Measurements from ENCODE around the gene TOP3A.

Gene TOP3A

GRCh38 chr17:18229771-18230170 lies 85.0 kb downstream of the TOP3A start:
- Histone ChIP-seq H3K4me3 (ENCODE audit: low read depth, low read length) (no peak overlapping the region), H3K4me1 (ENCODE audit: control insufficient read depth, insufficient read depth, low read length) (peaks cover 8% of the 10 kb centered on the region; the same call in 1 of the 2 replicates), H3K9me3 (ENCODE audit: control insufficient read depth, insufficient read depth, low read length) (no peaks in the 10 kb centered on the region), H3K36me3 (ENCODE audit: control insufficient read depth, insufficient read depth, low read length) (peaks cover 33% of the 10 kb centered on the region), H3K9ac (ENCODE audit: low read depth, low read length) (no peak overlapping the region), H3K27ac (ENCODE audit: low read depth, low read length) (no peak overlapping the region), H3K27me3 (ENCODE audit: control insufficient read depth, insufficient read depth, low read length) (no peaks in the 10 kb centered on the region)

GRCh38 chr17:18229254-18229653 lies 85.5 kb downstream of the TOP3A start:
- no peak overlapping the region for H3K27ac ChIP-seq (ENCODE audit: low read depth, low read length)
- H3K27me3 ChIP-seq (ENCODE audit: control insufficient read depth, insufficient read depth, low read length) = no peaks in the 10 kb centered on the region
- peaks cover 10% of the 10 kb centered on the region for H3K4me1 ChIP-seq (ENCODE audit: control insufficient read depth, insufficient read depth, low read length)
- H3K9ac ChIP-seq (ENCODE audit: low read depth, low read length) = no peak overlapping the region
- H3K4me3 ChIP-seq (ENCODE audit: low read depth, low read length) = no peak overlapping the region
- peaks cover 28% of the 10 kb centered on the region for H3K36me3 ChIP-seq (ENCODE audit: control insufficient read depth, insufficient read depth, low read length)
- no peaks in the 10 kb centered on the region for H3K9me3 ChIP-seq (ENCODE audit: control insufficient read depth, insufficient read depth, low read length)

DNA sequence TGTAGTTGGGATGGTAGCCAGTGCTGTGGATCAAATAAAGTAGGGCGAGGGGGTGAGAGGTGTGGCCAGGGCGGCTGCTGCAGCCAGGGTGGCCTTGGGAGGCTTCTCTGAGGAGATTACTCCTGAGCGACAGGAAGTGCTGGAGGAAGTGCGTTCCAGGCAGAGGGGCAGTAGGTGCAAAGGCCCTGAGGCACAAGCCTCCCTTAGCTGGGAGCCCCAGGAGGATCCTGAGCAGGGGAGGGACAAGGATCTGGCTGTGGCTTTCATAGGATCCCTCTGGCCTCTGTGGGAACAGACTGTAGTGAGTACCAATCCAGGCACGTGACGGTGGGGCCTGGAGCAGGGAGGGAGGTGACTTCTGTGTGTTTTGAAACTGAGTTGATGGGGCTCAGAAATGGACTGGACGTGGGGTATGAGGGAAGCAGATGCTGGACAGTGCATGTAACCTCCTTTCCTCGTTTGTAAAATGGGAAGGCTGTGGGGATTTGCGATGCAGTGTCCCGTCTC lies 86.6 kb downstream of the TOP3A start:
- H3K9ac ChIP-seq (ENCODE audit: low read depth, low read length) = no peak overlapping the region

GRCh38 chr17:18227635-18228034 lies 87.2 kb downstream of the TOP3A start:
- H3K9me3 ChIP-seq (ENCODE audit: control insufficient read depth, insufficient read depth, low read length) = no peaks in the 10 kb centered on the region
- no peak overlapping the region for H3K4me3 ChIP-seq (ENCODE audit: low read depth, low read length)
- H3K4me1 ChIP-seq (ENCODE audit: control insufficient read depth, insufficient read depth, low read length) = peaks cover 15% of the 10 kb centered on the region
- no peak overlapping the region for H3K9ac ChIP-seq (ENCODE audit: low read depth, low read length)
- no peaks in the 10 kb centered on the region for H3K27me3 ChIP-seq (ENCODE audit: control insufficient read depth, insufficient read depth, low read length)
- peaks cover 12% of the 10 kb centered on the region for H3K36me3 ChIP-seq (ENCODE audit: control insufficient read depth, insufficient read depth, low read length)
- H3K27ac ChIP-seq (ENCODE audit: low read depth, low read length) = no peak overlapping the region

More for the DNA sequence above, 86.6 kb downstream of the TOP3A start:
- H3K27ac ChIP-seq (ENCODE audit: low read depth, low read length) = no peak overlapping the region
- no peak overlapping the region for H3K4me3 ChIP-seq (ENCODE audit: low read depth, low read length)
- H3K4me1 ChIP-seq (ENCODE audit: control insufficient read depth, insufficient read depth, low read length) = peaks cover 15% of the 10 kb centered on the region
- no peaks in the 10 kb centered on the region for H3K9me3 ChIP-seq (ENCODE audit: control insufficient read depth, insufficient read depth, low read length)
- peaks cover 17% of the 10 kb centered on the region for H3K36me3 ChIP-seq (ENCODE audit: control insufficient read depth, insufficient read depth, low read length)
- no peaks in the 10 kb centered on the region for H3K27me3 ChIP-seq (ENCODE audit: control insufficient read depth, insufficient read depth, low read length)

DNA sequence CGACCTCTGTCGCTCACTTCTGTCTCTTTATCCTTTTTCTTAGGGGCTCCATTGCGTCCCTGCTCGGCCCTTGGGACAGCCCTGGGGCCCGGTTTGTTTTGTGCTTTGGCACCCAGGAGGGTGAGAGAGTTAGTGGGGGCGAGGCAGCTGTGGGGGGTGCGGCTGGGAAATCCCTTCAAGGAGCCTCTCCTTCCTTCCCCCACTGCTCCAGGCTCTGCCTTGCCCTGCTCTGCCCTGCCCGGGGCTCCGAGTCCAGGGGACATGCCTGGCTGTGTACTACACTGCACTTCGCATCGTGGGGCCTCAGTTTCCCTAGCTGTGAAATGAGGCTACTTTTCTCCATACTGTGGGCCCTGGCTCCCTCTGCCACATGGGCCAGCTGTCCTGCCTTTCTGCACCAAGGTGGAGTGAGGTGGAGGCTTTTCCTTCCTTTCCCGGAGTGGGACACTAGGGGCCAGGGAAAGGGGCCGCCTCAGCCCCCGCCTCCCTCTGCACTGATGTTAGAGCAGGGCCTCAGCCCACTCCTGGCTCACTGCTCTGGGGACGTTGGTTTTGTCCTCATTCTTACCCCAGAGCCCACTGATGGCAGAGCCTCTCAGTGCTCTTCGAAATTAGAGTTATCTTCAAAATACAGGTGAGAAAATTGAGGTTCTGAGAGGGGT lies 88.4 kb downstream of the TOP3A start:
- no peaks in the 10 kb centered on the region for H3K9me3 ChIP-seq (ENCODE audit: control insufficient read depth, insufficient read depth, low read length)

DNA sequence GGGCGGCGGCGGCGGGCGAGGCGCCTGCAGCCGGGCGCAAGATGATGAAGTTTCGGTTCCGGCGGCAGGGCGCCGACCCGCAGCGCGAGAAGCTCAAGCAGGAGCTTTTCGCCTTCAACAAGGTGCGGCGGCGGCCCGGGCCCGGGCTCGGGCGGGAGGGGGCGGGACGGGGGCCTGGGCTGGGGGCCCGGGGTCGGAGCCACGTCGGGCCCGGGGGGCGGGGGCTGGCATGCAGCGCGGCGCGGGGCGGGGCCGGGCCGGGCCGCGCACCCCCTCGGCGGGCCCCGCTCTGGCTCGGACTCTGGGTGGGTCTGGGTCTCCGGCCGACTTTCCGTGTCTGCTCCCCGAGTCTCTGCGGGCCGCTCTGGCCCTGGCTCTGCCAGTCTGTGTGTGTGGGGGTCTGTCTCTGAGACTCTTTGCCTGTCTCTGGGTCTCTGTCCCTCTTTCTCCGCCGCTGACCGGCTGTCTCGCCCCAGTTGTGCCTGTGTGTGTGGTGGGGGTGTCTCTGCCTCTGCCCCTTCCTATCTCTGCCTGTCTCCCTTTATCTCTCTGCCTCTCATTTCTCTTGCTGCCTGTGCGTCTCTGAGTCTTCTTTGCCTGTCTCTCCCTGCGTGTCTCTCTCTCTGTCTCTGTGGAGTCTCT lies 89.0 kb downstream of the TOP3A start:
- H3K9ac ChIP-seq (ENCODE audit: low read depth, low read length) = peak overlapping the region; percentile 72
- H3K4me1 ChIP-seq (ENCODE audit: control insufficient read depth, insufficient read depth, low read length) = peaks cover 15% of the 10 kb centered on the region
- peak overlapping the region; percentile 95 for H3K4me3 ChIP-seq (ENCODE audit: low read depth, low read length)
- H3K36me3 ChIP-seq (ENCODE audit: control insufficient read depth, insufficient read depth, low read length) = 0 out of 2 replicates have a peak, but pooled peaks cover 3% of the 10 kb centered on the region
- peak overlapping the region; percentile 44 for H3K27ac ChIP-seq (ENCODE audit: low read depth, low read length)
- H3K9me3 ChIP-seq (ENCODE audit: control insufficient read depth, insufficient read depth, low read length) = no peaks in the 10 kb centered on the region
- no peaks in the 10 kb centered on the region for H3K27me3 ChIP-seq (ENCODE audit: control insufficient read depth, insufficient read depth, low read length)

More for the DNA sequence above, 88.4 kb downstream of the TOP3A start:
- Histone ChIP-seq H3K27me3 (ENCODE audit: control insufficient read depth, insufficient read depth, low read length) (no peaks in the 10 kb centered on the region), H3K4me3 (ENCODE audit: low read depth, low read length) (peak overlapping the region; percentile 95), H3K27ac (ENCODE audit: low read depth, low read length) (no peak overlapping the region), H3K4me1 (ENCODE audit: control insufficient read depth, insufficient read depth, low read length) (peaks cover 15% of the 10 kb centered on the region), H3K36me3 (ENCODE audit: control insufficient read depth, insufficient read depth, low read length) (0 out of 2 replicates have a peak, but pooled peaks cover 3% of the 10 kb centered on the region), H3K9ac (ENCODE audit: low read depth, low read length) (peak overlapping the region; percentile 72)

GRCh38 chr17:18225121-18225641 lies 89.6 kb downstream of the TOP3A start, which contains the start of gene LLGL1:
TSS of gene LLGL1 (plus strand) at chr17:18225635. CDS start at chr17:18225683, 48 bp downstream.
- H3K9me3 ChIP-seq (ENCODE audit: control insufficient read depth, insufficient read depth, low read length) = no peaks in the 10 kb centered on the region
- H3K27me3 ChIP-seq (ENCODE audit: control insufficient read depth, insufficient read depth, low read length) = no peaks in the 10 kb centered on the region
- 0 out of 2 replicates have a peak, but pooled peaks cover under 1% of the 10 kb centered on the region for H3K36me3 ChIP-seq (ENCODE audit: control insufficient read depth, insufficient read depth, low read length)
- H3K27ac ChIP-seq (ENCODE audit: low read depth, low read length) = peak within 1 kb of the TSS; percentile 99
- H3K4me3 ChIP-seq (ENCODE audit: low read depth, low read length) = peak within 1 kb of the TSS; percentile 95
- H3K9ac ChIP-seq (ENCODE audit: low read depth, low read length) = peak within 1 kb of the TSS; percentile 95
- peaks cover 15% of the 10 kb centered on the region for H3K4me1 ChIP-seq (ENCODE audit: control insufficient read depth, insufficient read depth, low read length)

DNA sequence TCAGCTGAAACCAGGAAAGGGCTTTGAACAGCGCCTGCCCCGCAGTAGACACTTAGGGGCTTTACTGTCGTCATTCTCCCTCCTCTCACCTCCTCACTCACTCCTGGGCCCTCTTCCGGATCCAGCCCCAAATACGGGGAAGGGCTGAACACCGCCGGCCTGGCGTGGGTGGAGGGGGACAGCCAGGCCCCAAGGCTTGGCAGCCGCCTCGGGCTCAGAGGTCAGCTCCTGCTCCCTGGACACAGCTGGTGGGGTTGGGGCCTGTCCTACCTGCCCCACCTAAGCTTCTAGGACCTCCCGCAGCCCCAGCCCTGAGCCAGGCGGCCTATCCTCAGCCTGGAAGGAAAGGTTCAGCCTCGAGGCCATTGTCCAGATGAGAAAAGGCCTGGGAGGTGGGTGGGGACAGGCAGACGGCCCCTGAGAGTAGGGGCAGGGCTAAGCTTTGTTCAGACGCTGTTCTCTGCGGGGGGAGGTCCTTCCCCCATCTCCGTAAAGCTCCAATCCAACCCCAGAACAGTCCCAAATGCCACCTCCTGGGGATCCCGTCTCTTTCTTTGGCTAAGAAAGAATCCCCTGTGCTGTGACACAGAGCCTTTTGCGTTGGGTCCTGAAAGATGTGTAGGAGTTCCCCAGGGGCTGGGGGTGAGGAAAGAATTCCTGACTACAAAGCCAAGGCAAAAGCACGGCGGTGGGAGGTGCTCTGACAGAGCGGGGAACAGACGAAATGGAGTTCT lies 90.2 kb downstream of the TOP3A start:
- peak overlapping the region; percentile 81 for H3K4me3 ChIP-seq (ENCODE audit: low read depth, low read length)
- H3K9ac ChIP-seq (ENCODE audit: low read depth, low read length) = peak overlapping the region; percentile 95
- H3K9me3 ChIP-seq (ENCODE audit: control insufficient read depth, insufficient read depth, low read length) = no peaks in the 10 kb centered on the region
- H3K4me1 ChIP-seq (ENCODE audit: control insufficient read depth, insufficient read depth, low read length) = peaks cover 15% of the 10 kb centered on the region
- H3K27ac ChIP-seq (ENCODE audit: low read depth, low read length) = peak overlapping the region; percentile 99
- no peaks in the 10 kb centered on the region for H3K36me3 ChIP-seq (ENCODE audit: control insufficient read depth, insufficient read depth, low read length)
- H3K27me3 ChIP-seq (ENCODE audit: control insufficient read depth, insufficient read depth, low read length) = no peaks in the 10 kb centered on the region

DNA sequence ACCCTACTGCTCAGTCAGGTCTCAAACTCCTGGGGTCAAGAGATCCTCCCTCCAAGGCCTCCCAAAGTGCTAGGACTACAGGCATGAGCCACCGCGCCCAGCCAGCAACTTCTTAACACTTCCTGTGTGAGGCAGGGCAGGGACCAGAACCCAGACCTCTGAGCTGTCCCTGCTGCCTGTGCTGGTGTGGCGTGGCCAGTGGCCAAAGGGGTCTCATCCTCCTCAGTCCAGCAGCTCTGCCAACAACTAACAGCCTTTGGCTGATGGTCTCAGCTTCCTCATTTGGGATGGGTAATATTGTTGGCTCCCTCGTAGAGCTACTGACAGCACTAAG lies 90.8 kb downstream of the TOP3A start:
- Histone ChIP-seq H3K4me3 (ENCODE audit: low read depth, low read length) (peak overlapping the region; percentile 81), H3K36me3 (ENCODE audit: control insufficient read depth, insufficient read depth, low read length) (no peaks in the 10 kb centered on the region), H3K27me3 (ENCODE audit: control insufficient read depth, insufficient read depth, low read length) (no peaks in the 10 kb centered on the region), H3K4me1 (ENCODE audit: control insufficient read depth, insufficient read depth, low read length) (peaks cover 15% of the 10 kb centered on the region), H3K9ac (ENCODE audit: low read depth, low read length) (peak overlapping the region; percentile 95), H3K9me3 (ENCODE audit: control insufficient read depth, insufficient read depth, low read length) (no peaks in the 10 kb centered on the region), H3K27ac (ENCODE audit: low read depth, low read length) (peak overlapping the region; percentile 99)
